Measurements from ENCODE around the gene C6. TPM values are rescaled to one million over a fixed set of nuclear protein-coding genes. Genes with fewer than 3 reads are reported as not detected.
"Not testable (repeated sequence)": the region's sequence is repeated elsewhere in the genome, so short reads cannot be mapped to it uniquely, and the experiment has no call there.

C6 gene
- polyA plus RNA-seq, 1 experiment, result 0.22 TPM

- no peak for DNase-seq (ENCODE audit: low read depth, low spot score)
- Histone ChIP-seq H3K4me3 (ENCODE audit: low read depth, low read length) (no peak overlapping the region), H3K27ac (ENCODE audit: low read depth, low read length) (no peak overlapping the region), H3K27me3 (ENCODE audit: control insufficient read depth, insufficient read depth, low read length) (no peaks in the 10 kb centered on the region), H3K9me3 (ENCODE audit: control insufficient read depth, insufficient read depth, low read length) (no peaks in the 10 kb centered on the region)
- ChIA-PET CTCF (no interaction called here), POLR2A (no interaction called here)
- TF ChIP-seq, protein P1, sequence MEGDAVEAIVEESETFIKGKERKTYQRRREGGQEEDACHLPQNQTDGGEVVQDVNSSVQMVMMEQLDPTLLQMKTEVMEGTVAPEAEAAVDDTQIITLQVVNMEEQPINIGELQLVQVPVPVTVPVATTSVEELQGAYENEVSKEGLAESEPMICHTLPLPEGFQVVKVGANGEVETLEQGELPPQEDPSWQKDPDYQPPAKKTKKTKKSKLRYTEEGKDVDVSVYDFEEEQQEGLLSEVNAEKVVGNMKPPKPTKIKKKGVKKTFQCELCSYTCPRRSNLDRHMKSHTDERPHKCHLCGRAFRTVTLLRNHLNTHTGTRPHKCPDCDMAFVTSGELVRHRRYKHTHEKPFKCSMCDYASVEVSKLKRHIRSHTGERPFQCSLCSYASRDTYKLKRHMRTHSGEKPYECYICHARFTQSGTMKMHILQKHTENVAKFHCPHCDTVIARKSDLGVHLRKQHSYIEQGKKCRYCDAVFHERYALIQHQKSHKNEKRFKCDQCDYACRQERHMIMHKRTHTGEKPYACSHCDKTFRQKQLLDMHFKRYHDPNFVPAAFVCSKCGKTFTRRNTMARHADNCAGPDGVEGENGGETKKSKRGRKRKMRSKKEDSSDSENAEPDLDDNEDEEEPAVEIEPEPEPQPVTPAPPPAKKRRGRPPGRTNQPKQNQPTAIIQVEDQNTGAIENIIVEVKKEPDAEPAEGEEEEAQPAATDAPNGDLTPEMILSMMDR (IDR thresholded peaks at IDR 0.05; ENCODE audit: low read depth, low read length), result no peak
Observed at GRCh38 chr5:41234475-41234874, 21.1 kb upstream of the C6 start.

DNA sequence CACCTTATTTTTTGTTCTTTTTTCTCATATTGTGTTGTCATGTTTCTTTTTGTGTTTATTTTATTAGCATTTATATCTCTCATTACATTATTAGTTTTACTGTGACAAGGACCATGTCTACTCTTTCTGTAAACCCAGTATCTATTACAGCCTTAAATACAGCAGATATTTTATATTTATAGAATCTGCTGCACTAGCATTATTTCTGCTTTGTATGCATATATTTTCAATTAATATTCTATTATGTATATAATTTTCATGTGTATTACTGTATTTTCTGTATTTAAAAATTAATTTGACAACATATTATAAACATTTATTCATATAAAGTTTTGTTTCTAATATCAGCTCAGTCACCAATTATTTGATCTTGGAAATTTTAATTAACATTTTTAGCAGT is 19.5 kb upstream of the C6 start:
- Histone ChIP-seq H3K9me3 (ENCODE audit: control insufficient read depth, insufficient read depth, low read length) (no peaks in the 10 kb centered on the region), H3K4me3 (ENCODE audit: low read depth, low read length) (no peak overlapping the region), H3K27me3 (ENCODE audit: control insufficient read depth, insufficient read depth, low read length) (no peaks in the 10 kb centered on the region), H3K27ac (ENCODE audit: low read depth, low read length) (no peak overlapping the region)
- TF ChIP-seq, protein P1 (IDR thresholded peaks at IDR 0.05; ENCODE audit: low read depth, low read length), result no peak
- ChIA-PET POLR2A (no interaction called here), CTCF (interaction anchor here (0.6 kb wide), 1 partner anchor 11 kb away, joined by 4 read pairs; no protein-coding TSS in a partner anchor)
- no peak for DNase-seq (ENCODE audit: low read depth, low spot score)

- H3K27ac ChIP-seq (ENCODE audit: low read depth, low read length); H3K4me3 ChIP-seq (ENCODE audit: low read depth, low read length); H3K27me3 ChIP-seq (ENCODE audit: control insufficient read depth, insufficient read depth, low read length); H3K9me3 ChIP-seq (ENCODE audit: control insufficient read depth, insufficient read depth, low read length); CTCF ChIA-PET; POLR2A ChIA-PET; DNase-seq (ENCODE audit: low read depth, low spot score): not testable (repeated sequence)
Observed at GRCh38 chr5:41230276-41230675, 16.9 kb upstream of the C6 start.

- no peak overlapping the region for H3K4me3 ChIP-seq (ENCODE audit: low read depth, low read length)
- ChIA-PET CTCF (no interaction called here), POLR2A (no interaction called here)
- no peaks in the 10 kb centered on the region for H3K27me3 ChIP-seq (ENCODE audit: control insufficient read depth, insufficient read depth, low read length)
- DNase-seq (ENCODE audit: low read depth, low spot score), result no peak
- TF ChIP-seq, protein P1 (IDR thresholded peaks at IDR 0.05; ENCODE audit: low read depth, low read length), result no peak
- no peak overlapping the region for H3K27ac ChIP-seq (ENCODE audit: low read depth, low read length)
- H3K9me3 ChIP-seq (ENCODE audit: control insufficient read depth, insufficient read depth, low read length), result no peaks in the 10 kb centered on the region
Observed at GRCh38 chr5:41223962-41224361, 10.6 kb upstream of the C6 start.

DNA sequence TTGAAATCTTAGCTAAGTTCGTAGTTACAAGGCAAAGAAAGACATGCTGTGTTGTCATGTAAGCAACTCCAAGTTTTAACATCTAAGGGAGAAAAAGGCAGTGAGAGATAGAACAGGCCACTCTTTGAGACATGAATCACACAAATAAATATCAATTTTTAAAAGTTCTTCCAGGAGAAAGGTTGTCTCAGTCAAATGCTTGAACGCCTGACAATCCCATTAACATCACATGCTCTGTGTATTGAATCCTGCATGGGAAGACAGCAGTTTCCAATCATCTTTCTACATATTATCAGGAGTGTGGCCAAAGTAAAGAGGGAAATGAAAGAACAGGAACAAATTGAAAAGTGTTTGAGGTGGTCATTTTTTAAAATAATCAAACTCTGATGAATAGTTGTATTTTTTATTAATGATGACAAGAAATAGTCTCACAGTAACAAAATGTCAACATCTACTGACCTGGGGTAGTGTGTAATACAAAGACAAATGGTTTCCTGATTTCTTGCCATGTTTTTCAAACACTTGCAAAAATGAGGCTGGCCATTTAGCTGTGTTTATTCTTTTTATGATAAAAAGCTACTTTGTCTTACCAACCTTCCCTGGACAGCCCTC is 6.4 kb upstream of the C6 start:
- Histone ChIP-seq H3K4me3 (ENCODE audit: low read depth, low read length) (no peak overlapping the region), H3K27me3 (ENCODE audit: control insufficient read depth, insufficient read depth, low read length) (no peaks in the 10 kb centered on the region), H3K27ac (ENCODE audit: low read depth, low read length) (no peak overlapping the region), H3K9me3 (ENCODE audit: control insufficient read depth, insufficient read depth, low read length) (no peaks in the 10 kb centered on the region)
- ChIA-PET CTCF (interaction anchor here (0.6 to 3.2 kb wide), 2 partner anchors 156 to 315 kb away, joined by 3 to 14 read pairs; no protein-coding TSS in a partner anchor), POLR2A (no interaction called here)
- DNase-seq (ENCODE audit: low read depth, low spot score), result no peak
- TF ChIP-seq, protein P1 (IDR thresholded peaks at IDR 0.05; ENCODE audit: low read depth, low read length), result no peak

Measured in AG04450 (cell line).